ENCODE results near the gene CORO1A. TPM values are rescaled to one million over a fixed set of nuclear protein-coding genes. Genes with fewer than 3 reads are reported as not detected.
"Not testable (repeated sequence)": the region's sequence is repeated elsewhere in the genome, so short reads cannot be mapped to it uniquely, and the experiment has no call there.

CORO1A gene
- total RNA-seq, 3 donors from 2014 or later: 747 to 940 (median 832) TPM

GRCh38 chr16:30152517-30152916 lies 30.9 kb upstream of the CORO1A start:
- H3K27me3 Mint-ChIP-seq (ENCODE audit: low read depth): no peaks in the 10 kb centered on the region
- H3K9me3 Mint-ChIP-seq: peaks cover 4% of the 10 kb centered on the region
- H3K4me1 Mint-ChIP-seq (ENCODE audit: low read depth): no peaks in the 10 kb centered on the region
- H3K36me3 Mint-ChIP-seq (ENCODE audit: insufficient read depth): peaks cover 2% of the 10 kb centered on the region
- H3K4me3 Mint-ChIP-seq: no peak overlapping the region
- DNase-seq: no peak
- no peak for ATAC-seq

- Mint-ChIP-seq H3K4me3 (no peak overlapping the region), H3K27me3 (ENCODE audit: low read depth) (no peaks in the 10 kb centered on the region), H3K9me3 (no peaks in the 10 kb centered on the region), H3K4me1 (ENCODE audit: low read depth) (no peaks in the 10 kb centered on the region), H3K36me3 (ENCODE audit: insufficient read depth) (no peaks in the 10 kb centered on the region)
- DNase-seq (no peak), ATAC-seq (no peak)
These were observed 28.2 kb upstream of the CORO1A start for GRCh38 chr16:30155188-30155587.

DNA sequence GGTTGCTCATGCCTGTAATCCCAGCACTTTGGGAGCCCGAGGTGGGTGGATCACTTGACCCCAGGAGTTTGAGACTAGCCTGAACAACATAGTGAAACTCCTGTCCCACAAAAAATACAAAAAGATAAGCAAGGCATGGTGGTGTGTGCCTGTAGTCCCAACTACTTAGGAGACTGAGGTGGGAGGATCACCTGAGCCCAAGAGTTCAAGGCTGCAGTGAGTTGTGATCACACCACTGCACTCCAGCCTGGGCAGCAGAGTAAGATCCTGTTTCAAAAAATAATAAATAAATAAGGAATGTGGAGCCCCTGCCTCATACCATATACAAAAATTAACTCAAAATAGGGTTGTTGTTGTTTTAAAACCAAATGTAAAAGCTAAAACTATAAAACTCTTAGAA lies 26.2 kb upstream of the CORO1A start:
- H3K27me3 Mint-ChIP-seq (ENCODE audit: low read depth): no peaks in the 10 kb centered on the region
- peaks cover under 1% of the 10 kb centered on the region for H3K4me1 Mint-ChIP-seq (ENCODE audit: low read depth)
- no peaks in the 10 kb centered on the region for H3K36me3 Mint-ChIP-seq (ENCODE audit: insufficient read depth)
- no peak overlapping the region for H3K4me3 Mint-ChIP-seq
- H3K9me3 Mint-ChIP-seq: no peaks in the 10 kb centered on the region
- no peak for ATAC-seq
- no peak for DNase-seq

DNA sequence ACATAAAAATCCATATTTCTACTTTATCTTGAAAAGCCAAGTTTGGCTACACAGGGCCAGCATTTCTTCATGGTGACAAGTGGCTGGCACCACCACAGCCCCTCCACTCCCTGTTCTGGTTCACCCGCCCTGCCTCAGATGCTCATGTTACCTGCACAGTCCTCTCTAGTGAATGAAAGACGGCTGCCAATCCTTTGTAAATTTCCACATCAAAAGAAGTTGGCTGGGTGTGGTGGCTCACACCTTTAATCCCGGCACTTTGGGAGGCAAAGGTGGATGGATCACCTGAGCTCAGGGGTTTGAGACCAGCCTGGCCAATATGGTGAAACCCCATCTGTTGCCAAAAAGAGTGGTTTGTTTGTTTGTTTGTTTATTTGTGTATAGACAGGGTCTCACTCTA lies 19.9 kb upstream of the CORO1A start:
- Mint-ChIP-seq H3K4me3 (no peak overlapping the region), H3K4me1 (ENCODE audit: low read depth) (peaks cover 30% of the 10 kb centered on the region), H3K9me3 (no peaks in the 10 kb centered on the region), H3K27me3 (ENCODE audit: low read depth) (no peaks in the 10 kb centered on the region), H3K36me3 (ENCODE audit: insufficient read depth) (no peaks in the 10 kb centered on the region)
- ATAC-seq (no peak), DNase-seq (no peak)

GRCh38 chr16:30166202-30166902 lies 17.1 kb upstream of the CORO1A start:
- no peak for ATAC-seq
- DNase-seq: no peak
- H3K9me3 Mint-ChIP-seq: no peaks in the 10 kb centered on the region
- no peaks in the 10 kb centered on the region for H3K27me3 Mint-ChIP-seq (ENCODE audit: low read depth)
- H3K36me3 Mint-ChIP-seq (ENCODE audit: insufficient read depth): no peaks in the 10 kb centered on the region
- peaks cover 30% of the 10 kb centered on the region for H3K4me1 Mint-ChIP-seq (ENCODE audit: low read depth)
- no peak overlapping the region for H3K4me3 Mint-ChIP-seq

DNA sequence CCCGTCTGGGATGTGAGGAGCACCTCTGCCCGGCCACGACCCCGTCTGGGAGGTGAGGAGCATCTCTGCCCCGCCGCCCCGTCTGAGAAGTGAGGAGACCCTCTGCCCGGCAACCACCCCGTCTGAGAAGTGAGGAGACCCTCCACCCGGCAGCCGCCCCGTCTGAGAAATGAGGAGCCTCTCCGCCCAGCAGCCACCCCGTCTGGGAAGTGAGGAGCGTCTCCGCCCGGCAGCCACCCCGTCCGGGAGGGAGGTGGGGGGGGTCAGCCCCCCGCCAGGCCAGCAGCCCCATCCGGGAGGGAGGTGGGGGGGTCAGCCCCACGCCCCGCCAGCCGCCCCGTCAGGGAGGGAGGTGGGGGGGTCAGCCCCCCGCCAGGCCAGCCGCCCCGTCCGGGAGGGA lies 14.7 kb upstream of the CORO1A start:
- not testable (repeated sequence) for H3K9me3 Mint-ChIP-seq; H3K27me3 Mint-ChIP-seq (ENCODE audit: low read depth); ATAC-seq; DNase-seq; H3K36me3 Mint-ChIP-seq (ENCODE audit: insufficient read depth); H3K4me3 Mint-ChIP-seq
- peaks cover 24% of the 10 kb centered on the region for H3K4me1 Mint-ChIP-seq (ENCODE audit: low read depth)

- not testable (repeated sequence) for H3K27me3 Mint-ChIP-seq (ENCODE audit: low read depth); H3K36me3 Mint-ChIP-seq (ENCODE audit: insufficient read depth); H3K9me3 Mint-ChIP-seq; DNase-seq; ATAC-seq; H3K4me3 Mint-ChIP-seq
- H3K4me1 Mint-ChIP-seq (ENCODE audit: low read depth): peaks cover 24% of the 10 kb centered on the region
These were observed 14.0 kb upstream of the CORO1A start for GRCh38 chr16:30169416-30169815.

DNA sequence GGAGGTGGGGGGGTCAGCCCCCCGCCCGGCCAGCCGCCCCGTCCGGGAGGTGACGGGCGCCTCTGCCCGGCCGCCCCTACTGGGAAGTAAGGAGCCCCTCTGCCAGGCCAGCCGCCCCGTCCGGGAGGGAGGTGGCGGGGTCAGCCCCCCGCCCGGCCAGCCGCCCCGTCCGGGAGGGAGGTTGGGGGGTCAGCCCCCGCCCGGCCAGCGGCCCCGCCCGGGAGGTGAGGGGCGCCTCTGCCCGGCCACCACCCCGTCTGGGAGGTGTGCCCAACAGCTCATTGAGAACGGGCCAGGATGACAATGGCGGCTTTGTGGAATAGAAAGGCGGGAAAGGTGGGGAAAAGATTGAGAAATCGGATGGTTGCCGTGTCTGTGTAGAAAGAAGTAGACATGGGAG lies 13.3 kb upstream of the CORO1A start:
- not testable (repeated sequence) for ATAC-seq; DNase-seq; H3K4me3 Mint-ChIP-seq; H3K9me3 Mint-ChIP-seq; H3K36me3 Mint-ChIP-seq (ENCODE audit: insufficient read depth); H3K27me3 Mint-ChIP-seq (ENCODE audit: low read depth)
- H3K4me1 Mint-ChIP-seq (ENCODE audit: low read depth): peaks cover 20% of the 10 kb centered on the region

GRCh38 chr16:30173054-30173453 lies 10.3 kb upstream of the CORO1A start:
- H3K9me3 Mint-ChIP-seq: no peaks in the 10 kb centered on the region
- no peaks in the 10 kb centered on the region for H3K27me3 Mint-ChIP-seq (ENCODE audit: low read depth)
- ATAC-seq (no peak), DNase-seq (no peak)
- no peaks in the 10 kb centered on the region for H3K4me1 Mint-ChIP-seq (ENCODE audit: low read depth)
- no peak overlapping the region for H3K4me3 Mint-ChIP-seq
- H3K36me3 Mint-ChIP-seq (ENCODE audit: insufficient read depth): no peaks in the 10 kb centered on the region

GRCh38 chr16:30176876-30177275 lies 6.5 kb upstream of the CORO1A start:
- H3K9me3 Mint-ChIP-seq; H3K36me3 Mint-ChIP-seq (ENCODE audit: insufficient read depth); H3K4me3 Mint-ChIP-seq; ATAC-seq; H3K27me3 Mint-ChIP-seq (ENCODE audit: low read depth); DNase-seq; H3K4me1 Mint-ChIP-seq (ENCODE audit: low read depth): not testable (repeated sequence)

- Mint-ChIP-seq H3K4me3 (no peak overlapping the region), H3K27me3 (ENCODE audit: low read depth) (no peaks in the 10 kb centered on the region), H3K9me3 (no peaks in the 10 kb centered on the region), H3K4me1 (ENCODE audit: low read depth) (peaks cover 10% of the 10 kb centered on the region), H3K36me3 (ENCODE audit: insufficient read depth) (peaks cover 1% of the 10 kb centered on the region)
- no peak for ATAC-seq
- DNase-seq: no peak
These were observed 4.2 kb upstream of the CORO1A start for GRCh38 chr16:30179195-30179594.

DNA sequence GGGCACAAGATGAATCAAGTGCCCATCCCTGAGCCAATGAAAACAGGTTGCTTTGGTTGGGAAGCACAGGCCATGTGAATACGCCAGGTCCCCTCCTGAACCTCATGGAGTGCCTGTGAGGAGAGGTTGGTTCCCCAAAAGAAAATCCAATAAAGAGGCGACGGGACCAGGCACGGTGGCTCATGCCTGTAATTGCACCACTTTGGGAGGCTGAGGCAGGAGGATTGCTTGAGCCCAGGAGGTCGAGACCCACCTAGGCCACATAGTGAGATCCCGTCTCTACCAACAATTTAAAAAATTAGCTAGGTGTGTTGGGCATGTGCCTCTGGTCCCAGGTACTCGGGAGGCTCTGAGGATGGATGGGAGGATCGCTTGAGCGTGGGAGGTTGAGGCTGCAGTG lies 3.5 kb upstream of the CORO1A start:
- peaks cover 13% of the 10 kb centered on the region for H3K4me1 Mint-ChIP-seq (ENCODE audit: low read depth)

DNA sequence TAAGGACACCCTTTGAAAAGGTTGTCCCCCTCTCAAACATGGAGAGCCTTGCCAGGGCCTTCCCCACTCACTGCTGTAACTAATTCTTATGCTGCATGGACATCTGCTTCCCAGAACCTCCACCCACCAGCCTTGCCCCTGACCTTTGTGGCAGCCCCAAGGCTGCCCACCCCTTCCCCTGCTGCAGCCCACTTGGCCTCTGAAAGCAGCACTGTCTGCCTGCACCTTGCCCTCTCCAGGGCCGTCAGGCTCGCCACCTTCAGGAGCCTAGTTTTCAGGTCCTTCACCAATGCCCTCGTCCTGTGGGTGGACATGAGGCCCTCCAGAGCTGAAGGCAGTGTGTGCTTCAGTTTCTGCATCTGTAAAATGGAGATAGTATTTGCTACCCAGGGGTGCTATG lies 2.7 kb upstream of the CORO1A start:
- ATAC-seq: no peak
- peaks cover 9% of the 10 kb centered on the region for H3K36me3 Mint-ChIP-seq (ENCODE audit: insufficient read depth)
- no peak overlapping the region for H3K4me3 Mint-ChIP-seq
- peaks cover 14% of the 10 kb centered on the region for H3K4me1 Mint-ChIP-seq (ENCODE audit: low read depth)
- no peaks in the 10 kb centered on the region for H3K9me3 Mint-ChIP-seq
- DNase-seq: no peak
- no peaks in the 10 kb centered on the region for H3K27me3 Mint-ChIP-seq (ENCODE audit: low read depth)

More for the DNA sequence above, 3.5 kb upstream of the CORO1A start:
- no peaks in the 10 kb centered on the region for H3K27me3 Mint-ChIP-seq (ENCODE audit: low read depth)
- no peak overlapping the region for H3K4me3 Mint-ChIP-seq
- no peaks in the 10 kb centered on the region for H3K9me3 Mint-ChIP-seq
- H3K36me3 Mint-ChIP-seq (ENCODE audit: insufficient read depth): peaks cover 9% of the 10 kb centered on the region
- no peak for DNase-seq
- ATAC-seq: no peak

DNA sequence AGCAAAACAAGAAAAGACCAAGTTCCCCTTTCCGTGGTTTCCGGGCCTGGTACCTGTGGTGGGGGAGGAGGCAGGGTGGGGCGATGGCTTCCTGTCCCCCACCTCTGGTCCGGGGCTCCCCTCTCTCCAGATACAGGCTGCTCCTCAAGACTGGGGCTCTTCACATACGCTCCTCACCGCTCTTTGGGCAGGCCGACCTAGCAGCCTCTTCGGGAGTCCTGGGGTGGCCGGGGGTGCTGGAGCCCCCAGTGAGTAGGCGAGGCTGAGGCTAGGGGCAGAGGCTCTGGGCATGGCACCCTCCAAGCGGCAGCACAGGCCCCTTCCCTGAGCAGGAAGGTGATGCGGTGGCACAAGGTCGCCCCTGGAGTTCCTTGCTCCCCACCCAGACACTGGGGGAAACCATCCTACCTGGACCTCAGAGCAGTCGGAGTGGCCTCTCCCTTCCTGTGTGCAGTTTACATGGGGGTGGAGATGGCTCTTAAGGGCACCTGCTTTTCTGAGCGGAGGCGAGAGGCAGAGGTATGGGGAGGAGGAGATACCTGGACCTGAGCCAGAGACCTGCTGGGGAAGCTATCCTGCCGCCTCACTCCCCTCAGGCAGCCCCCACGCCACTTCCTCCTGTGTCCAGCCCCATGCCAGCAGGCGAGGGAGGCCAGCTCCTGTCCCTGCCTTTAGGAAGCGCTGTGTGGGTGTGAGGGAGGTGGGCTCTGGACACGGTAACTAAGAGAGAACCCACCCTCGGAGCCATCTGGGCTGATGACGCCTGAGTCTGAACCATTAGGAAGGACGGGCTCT lies 891 bp downstream of the CORO1A start:
- peak; percentile 10 to 20 for ATAC-seq
- Mint-ChIP-seq H3K4me3 (peak overlapping the region; percentile 98), H3K9me3 (no peaks in the 10 kb centered on the region), H3K36me3 (ENCODE audit: insufficient read depth) (peaks cover 21% of the 10 kb centered on the region), H3K4me1 (ENCODE audit: low read depth) (peaks cover 34% of the 10 kb centered on the region), H3K27me3 (ENCODE audit: low read depth) (no peaks in the 10 kb centered on the region)
- DNase-seq: peak; percentile 53
